ENCODE results near the gene HSFY2.
"Not testable (repeated sequence)": the region's sequence is repeated elsewhere in the genome, so short reads cannot be mapped to it uniquely, and the experiment has no call there.

HSFY2 gene, protein sequence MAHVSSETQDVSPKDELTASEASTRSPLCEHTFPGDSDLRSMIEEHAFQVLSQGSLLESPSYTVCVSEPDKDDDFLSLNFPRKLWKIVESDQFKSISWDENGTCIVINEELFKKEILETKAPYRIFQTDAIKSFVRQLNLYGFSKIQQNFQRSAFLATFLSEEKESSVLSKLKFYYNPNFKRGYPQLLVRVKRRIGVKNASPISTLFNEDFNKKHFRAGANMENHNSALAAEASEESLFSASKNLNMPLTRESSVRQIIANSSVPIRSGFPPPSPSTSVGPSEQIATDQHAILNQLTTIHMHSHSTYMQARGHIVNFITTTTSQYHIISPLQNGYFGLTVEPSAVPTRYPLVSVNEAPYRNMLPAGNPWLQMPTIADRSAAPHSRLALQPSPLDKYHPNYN

GRCh38 chrY:18773635-18774034 is at the start of gene HSFY2:
Gene HSFY2, minus strand, starts transcription at chrY:18773735. Its CDS starts 117 bp downstream, at chrY:18773618.
- DNase-seq (ENCODE audit: low read depth in 2 of 2) = not testable (repeated sequence)

DNA sequence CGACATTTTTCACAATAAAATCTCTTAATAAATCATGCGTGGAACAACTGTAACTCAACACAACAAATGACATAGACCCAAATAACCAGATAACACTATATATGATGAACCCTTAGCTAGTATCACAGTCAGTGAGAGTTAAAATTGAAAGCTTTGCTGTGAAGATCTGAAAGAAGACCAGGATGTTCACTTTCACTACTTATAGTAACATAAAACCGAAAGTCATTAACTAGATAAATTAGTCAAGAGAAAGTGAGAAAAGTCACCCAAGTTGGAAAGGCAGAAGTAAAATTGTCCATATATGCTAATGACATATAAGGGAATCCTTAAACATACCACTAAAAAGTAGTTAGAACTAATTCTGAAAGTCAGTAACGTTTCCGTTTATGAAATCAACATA is 42.2 kb upstream of the HSFY2 start:
- DNase-seq (ENCODE audit: low read depth in 2 of 2) = not testable (repeated sequence)

- DNase-seq (ENCODE audit: low read depth in 2 of 2) = not testable (repeated sequence)
Observed at GRCh38 chrY:18788757-18789406, 15.3 kb upstream of the HSFY2 start.

DNA sequence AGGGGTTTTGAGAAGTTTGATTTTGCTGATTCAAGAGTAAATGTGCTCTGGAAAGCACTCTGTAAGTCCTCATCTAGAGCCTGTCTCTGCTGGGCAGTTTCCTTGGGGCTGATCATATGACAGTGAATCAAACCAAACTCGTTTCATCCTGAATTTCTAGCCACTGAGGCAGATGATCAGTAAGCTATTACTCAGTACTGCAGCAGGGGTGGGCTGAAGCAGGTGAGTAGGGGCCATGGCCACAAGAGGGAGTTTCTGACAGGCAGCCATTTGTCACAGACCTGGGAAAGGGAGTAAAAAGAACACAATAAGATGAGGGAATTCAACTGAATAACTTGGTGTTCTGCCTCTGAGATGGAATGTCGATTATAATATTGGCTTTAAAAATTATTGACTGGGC is 19.5 kb downstream of the HSFY2 start:
- not testable (repeated sequence) for DNase-seq (ENCODE audit: low read depth in 2 of 2)

DNA sequence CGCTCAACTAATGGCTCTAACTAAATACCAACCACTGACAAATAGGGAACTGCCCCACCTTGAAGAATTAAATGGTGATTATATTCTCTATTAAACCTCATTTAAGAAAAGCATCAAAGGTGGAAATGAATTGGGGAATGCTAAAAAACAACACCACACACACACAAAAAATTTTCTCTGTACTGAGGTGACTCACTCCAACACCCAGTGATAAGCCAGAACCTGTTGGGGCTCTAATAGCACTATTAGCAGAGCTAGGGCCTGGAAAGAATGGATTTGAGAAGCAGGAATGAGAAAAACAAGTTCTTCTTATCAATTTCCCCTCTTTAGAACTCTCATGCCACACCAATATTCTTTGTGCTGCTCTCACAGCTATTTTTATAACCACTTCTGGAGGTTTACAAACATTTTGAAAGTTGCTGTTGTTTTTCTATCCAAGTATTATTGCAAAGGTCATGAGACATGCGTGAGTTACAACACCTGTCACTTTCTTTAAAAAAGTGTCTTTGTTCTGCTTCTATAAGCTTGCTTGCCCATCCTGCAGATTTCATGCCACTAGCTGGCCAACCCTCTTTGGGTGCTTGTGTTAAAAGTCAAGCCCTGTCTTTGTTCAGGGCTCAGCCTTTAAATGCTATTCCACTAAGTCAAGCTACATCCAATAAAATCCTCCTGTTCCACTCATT is 20.3 kb downstream of the HSFY2 start:
- not testable (repeated sequence) for DNase-seq (ENCODE audit: low read depth in 2 of 2)

- not testable (repeated sequence) for DNase-seq (ENCODE audit: low read depth in 2 of 2)
Observed at GRCh38 chrY:18723714-18724113, 49.8 kb downstream of the HSFY2 start.
